Adrenal gland (tissue), 12 donors: ENCODE results near the gene NT5DC3. TPM values are rescaled to one million over a fixed set of nuclear protein-coding genes. Genes with fewer than 3 reads are reported as not detected.

Experiments
- DNase-seq, 7 donors: peaks; one replicate each; pipeline ENCODE4 v3.0.0-alpha.2; 2019 to 2020
- H3K27ac ChIP-seq, 5 donors: fragments of 200-600 bp; sonication (generic) in 4 of 5; 1 replicate in 3 of 5; 2 replicates in 2 of 5; pipeline versions ENCODE4 v1.5.1 to v1.8.0; 2016 to 2020; ENCODE audit warnings: mild to moderate bottlenecking in 1 of 5
- H3K27me3 ChIP-seq: fragments of 200-600 bp; 2 replicates; pipeline ENCODE4 v1.8.0; 2021
- H3K36me3 ChIP-seq, 2 donors: fragments of 200-600 bp; replicated peaks in 1 of 2; 1 replicate in 1 of 2; 2 replicates in 1 of 2; pipeline versions ENCODE4 v1.5.1 to v1.8.0; 2018 to 2022
- H3K4me1 ChIP-seq, 2 donors: fragments of 200-600 bp; replicated peaks in 1 of 2; 1 replicate in 1 of 2; 2 replicates in 1 of 2; pipeline versions ENCODE4 v1.5.1 to v1.8.0; 2018 to 2021
- H3K4me3 ChIP-seq, 4 donors: fragments of 200-600 bp; sonication (generic) in 3 of 4; one replicate each; pipeline ENCODE4 v1.5.1; 2016 to 2018
- H3K9me3 ChIP-seq, 3 donors: fragments of 200-600 bp; sonication (generic) in 1 of 3; replicated peaks in 1 of 3; 1 replicate in 2 of 3; 2 replicates in 1 of 3; pipeline versions ENCODE4 v1.5.1 to v1.8.0; 2016 to 2021
- POLR2A ChIP-seq, 2 donors: fragments of 450-650 bp; IDR thresholded peaks; one replicate each; pipeline ENCODE4 v1.6.1; 2017; ENCODE audit warnings: antibody characterized with exemption in 2 of 2, mild to moderate bottlenecking in 2 of 2, moderate library complexity in 1 of 2
- WGBS, 4 donors: extraction: QIAGEN DNeasy Blood & Tissue Kit in 2 of 4; methylation state at CpG; one replicate each; pipeline versions ENCODE4 v1.1.5 to v1.1.7; 2013 to 2017; 5-methylcytosine and 5-hydroxymethylcytosine counted together
- intact Hi-C, 2 donors: fragments of 100-400 bp; cut with DNase I; formaldehyde crosslinking; loops; one replicate each; pipeline versions ENCODE4 v1.14.1 to v1.15.0; 2022 to 2023
- polyA plus RNA-seq, 3 donors: library from polyadenylated mRNA; stranded (reverse); fragments of 200-250 nt in 2 of 3; fragments of 350-450 nt in 1 of 3; fragmentation: Illumina TruSeq in 1 of 3; extraction: RNeasy Lipid Tissue Mini Kit (QIAGEN cat#74804) in 1 of 3; gene quantifications; one replicate each; pipeline ENCODE4 v1.2.3, GENCODE V29; 2013 to 2014
- total RNA-seq, 9 donors: library from RNA; depleted of rRNA in 4 of 9; stranded (reverse); fragments of >200 nt in 4 of 9; fragments of 120-200 nt in 1 of 9; fragmentation: NEBNext Ultra II Directional in 1 of 9; extraction: Animal tissue kit (Norgen Biotek cat#: 25700) in 1 of 9; gene quantifications; one replicate each; pipeline versions ENCODE4 v1.1.0 to v1.2.4, GENCODE V29; 2013 to 2023
- TF ChIP-seq, protein P1 (sequence below), 6 experiments: fragments of 450-650 bp in 4 of 6; fragments of 200-600 bp in 2 of 6; sonication (generic) in 1 of 6; IDR thresholded peaks; 1 replicate in 5 of 6; 2 replicates in 1 of 6; pipeline versions ENCODE4 v1.5.1 to v1.8.0; 2016 to 2021; ENCODE audit warnings: antibody characterized with exemption in 6 of 6, mild to moderate bottlenecking in 2 of 6, moderate library complexity in 1 of 6
- donor health status: healthy with polysubstance abuse.
- donor health status: Bipolar disorder and iron deficiency.
- donor health status: DM: yes; HTN: yes; CAD: no.
- donor health status: DM: no; HTN: no; CAD: no.
- donor health status: DM: no; HTN: no; CAD: no.
- donor health status: DM: yes; HTN: yes; CAD: no.

NT5DC3 gene
- total and polyA plus RNA-seq, 12 donors = 4.1 to 14.9 (median 7.2) TPM

DNA sequence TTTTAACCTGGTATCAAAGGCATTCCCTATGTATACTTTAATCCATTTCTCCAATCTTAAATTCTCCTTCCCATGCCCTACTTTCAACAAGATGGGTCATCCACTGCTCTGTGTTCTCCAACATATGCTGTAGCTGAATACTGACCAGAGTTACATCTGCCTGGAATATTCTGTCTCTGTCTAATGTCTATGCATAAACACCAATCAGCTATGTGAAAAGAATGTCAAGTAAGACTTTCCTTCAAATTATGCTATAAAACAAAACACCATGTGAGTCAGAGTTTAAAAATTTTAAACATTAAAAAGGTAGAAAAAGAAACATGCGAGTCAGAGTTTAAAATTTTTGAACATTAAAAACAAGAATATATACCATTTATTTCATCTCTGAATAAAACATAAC is 19.3 kb downstream of the NT5DC3 start:
- Histone ChIP-seq H3K27ac (no peak overlapping the region), H3K9me3 (no peaks in the 10 kb centered on the region), H3K27me3 (no peaks in the 10 kb centered on the region), H3K4me3 (no peak overlapping the region), H3K36me3 (no peaks in the 10 kb centered on the region), H3K4me1 (peaks cover 0 to 8% of the 10 kb centered on the region in 2 donors)
- 83 to 92% (median 90%) methylated on average over 1 of the region's 1 CpG for WGBS, 4 donors
- no peak for TF ChIP-seq POLR2A (IDR thresholded peaks at IDR 0.05)
- TF ChIP-seq, protein P1, sequence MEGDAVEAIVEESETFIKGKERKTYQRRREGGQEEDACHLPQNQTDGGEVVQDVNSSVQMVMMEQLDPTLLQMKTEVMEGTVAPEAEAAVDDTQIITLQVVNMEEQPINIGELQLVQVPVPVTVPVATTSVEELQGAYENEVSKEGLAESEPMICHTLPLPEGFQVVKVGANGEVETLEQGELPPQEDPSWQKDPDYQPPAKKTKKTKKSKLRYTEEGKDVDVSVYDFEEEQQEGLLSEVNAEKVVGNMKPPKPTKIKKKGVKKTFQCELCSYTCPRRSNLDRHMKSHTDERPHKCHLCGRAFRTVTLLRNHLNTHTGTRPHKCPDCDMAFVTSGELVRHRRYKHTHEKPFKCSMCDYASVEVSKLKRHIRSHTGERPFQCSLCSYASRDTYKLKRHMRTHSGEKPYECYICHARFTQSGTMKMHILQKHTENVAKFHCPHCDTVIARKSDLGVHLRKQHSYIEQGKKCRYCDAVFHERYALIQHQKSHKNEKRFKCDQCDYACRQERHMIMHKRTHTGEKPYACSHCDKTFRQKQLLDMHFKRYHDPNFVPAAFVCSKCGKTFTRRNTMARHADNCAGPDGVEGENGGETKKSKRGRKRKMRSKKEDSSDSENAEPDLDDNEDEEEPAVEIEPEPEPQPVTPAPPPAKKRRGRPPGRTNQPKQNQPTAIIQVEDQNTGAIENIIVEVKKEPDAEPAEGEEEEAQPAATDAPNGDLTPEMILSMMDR (IDR thresholded peaks at IDR 0.05) = no peak
- no peak for DNase-seq
- intact Hi-C loops = no loop called here

DNA sequence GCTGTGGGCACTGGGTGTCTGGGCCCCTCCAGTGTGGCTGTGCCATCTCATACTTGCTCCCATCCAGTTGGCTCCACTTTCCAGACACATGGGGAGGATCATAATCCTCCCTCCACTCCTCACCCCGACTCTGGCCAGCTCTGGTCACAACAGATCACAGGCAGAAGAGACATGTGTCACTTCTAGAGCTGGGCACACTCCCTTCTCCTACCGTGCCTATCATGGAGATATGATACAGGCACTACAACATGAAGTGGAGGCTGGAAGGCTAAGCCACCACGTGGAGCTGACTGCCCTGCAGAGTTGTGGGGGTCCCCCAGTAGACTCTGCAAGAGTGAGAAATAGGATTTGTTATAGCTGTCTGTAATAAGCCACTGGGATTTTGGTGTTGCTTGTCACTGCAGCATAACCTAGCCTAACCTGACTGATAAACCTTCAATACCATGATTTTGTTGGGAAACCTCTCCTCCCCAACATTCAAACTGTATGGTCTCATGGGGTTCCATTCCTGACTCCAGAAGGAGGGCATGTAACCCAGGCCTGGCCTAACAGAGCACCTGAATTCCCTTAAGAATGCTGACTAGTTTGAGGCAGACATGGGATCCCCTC is 20.0 kb downstream of the NT5DC3 start:
- Histone ChIP-seq H3K36me3 (no peaks in the 10 kb centered on the region), H3K4me3 (no peak overlapping the region), H3K4me1 (peaks cover 0 to 8% of the 10 kb centered on the region in 2 donors), H3K27me3 (no peaks in the 10 kb centered on the region), H3K9me3 (no peaks in the 10 kb centered on the region), H3K27ac (no peak overlapping the region)
- TF ChIP-seq POLR2A (IDR thresholded peaks at IDR 0.05) = no peak
- TF ChIP-seq, protein P1 (IDR thresholded peaks at IDR 0.05) = no peak
- intact Hi-C loops = no loop called here
- no peak for DNase-seq
- WGBS, 4 donors = 89 to 100% (median 99%) methylated on average over 3 of the region's 3 CpGs

DNA sequence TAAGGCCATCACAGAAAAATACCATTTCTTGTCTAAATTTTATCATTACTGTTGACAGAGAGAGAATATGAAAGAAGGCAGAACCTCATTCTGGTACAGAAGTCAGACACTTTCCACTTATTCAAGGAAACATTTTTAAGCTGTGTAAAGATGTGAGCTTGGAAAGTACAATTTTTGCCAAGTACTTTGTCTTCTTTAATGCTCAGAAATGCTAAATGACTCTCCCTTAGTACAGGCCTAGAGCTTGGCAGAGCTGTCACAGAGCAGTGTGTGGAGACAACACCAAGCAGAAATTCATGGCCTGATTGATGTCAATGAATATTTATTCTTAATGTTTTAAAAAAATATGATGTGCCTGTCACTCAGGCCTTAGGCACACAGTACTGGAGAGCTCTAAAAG is 20.7 kb downstream of the NT5DC3 start:
- peaks cover 0 to 6% of the 10 kb centered on the region in 2 donors for H3K4me1 ChIP-seq
- intact Hi-C loops = no loop called here
- no peak overlapping the region for H3K4me3 ChIP-seq
- TF ChIP-seq POLR2A (IDR thresholded peaks at IDR 0.05) = no peak
- TF ChIP-seq, protein P1 (IDR thresholded peaks at IDR 0.05) = no peak
- no peaks in the 10 kb centered on the region for H3K27me3 ChIP-seq
- no peak overlapping the region for H3K27ac ChIP-seq
- H3K36me3 ChIP-seq = no peaks in the 10 kb centered on the region
- no peaks in the 10 kb centered on the region for H3K9me3 ChIP-seq
- no peak for DNase-seq

DNA sequence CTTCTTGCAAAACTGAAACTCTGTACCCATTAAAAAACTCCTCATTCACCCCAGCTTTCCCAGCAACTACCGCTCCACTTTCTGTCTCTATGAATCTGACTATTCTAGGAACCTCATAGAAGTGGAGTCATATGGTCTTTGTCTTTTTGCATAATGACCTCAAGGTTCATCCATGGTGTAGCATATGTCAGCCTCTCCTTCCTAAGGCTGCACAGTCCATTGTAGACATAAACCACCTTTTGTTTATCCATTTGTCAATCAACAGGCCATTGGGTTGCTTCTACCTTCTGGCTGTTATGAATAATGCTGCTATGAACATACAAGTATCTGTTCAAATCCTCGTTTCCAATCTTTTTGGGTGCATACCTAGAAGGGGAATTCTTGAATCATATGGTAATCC is 21.1 kb downstream of the NT5DC3 start:
- DNase-seq = no peak
- WGBS, 4 donors = 96 to 100% (median 98%) methylated on average over 2 of the region's 2 CpGs
- H3K9me3 ChIP-seq = no peaks in the 10 kb centered on the region
- intact Hi-C loops = no loop called here
- H3K27ac ChIP-seq = no peak overlapping the region
- no peaks in the 10 kb centered on the region for H3K36me3 ChIP-seq
- no peaks in the 10 kb centered on the region for H3K27me3 ChIP-seq
- peaks cover 1 to 5% of the 10 kb centered on the region in 2 donors for H3K4me1 ChIP-seq
- TF ChIP-seq POLR2A (IDR thresholded peaks at IDR 0.05) = no peak
- TF ChIP-seq, protein P1 (IDR thresholded peaks at IDR 0.05) = no peak
- H3K4me3 ChIP-seq = no peak overlapping the region
